AG09319 (cell line): Measurements from ENCODE around the gene GSAP.

Experiments
- DNase-seq: peaks from one replicate; pipeline ENCODE4 v3.0.0-alpha.2; 2010; ENCODE audit warnings: low read depth; ENCODE audit errors: extremely low read depth
- CTCF ChIP-seq: IDR thresholded peaks from 2 replicates; pipeline ENCODE4 v1.5.1; 2011; ENCODE audit warnings: low read depth, mild to moderate bottlenecking, inconsistent platforms, low read length, moderate library complexity

The GSAP gene

GRCh38 chr7:77306231-77307067 lies 109.7 kb downstream of the GSAP start:
- no peak for TF ChIP-seq CTCF
- DNase-seq = no peak

GRCh38 chr7:77295549-77295948 lies 120.6 kb downstream of the GSAP start:
- TF ChIP-seq CTCF = no peak
- DNase-seq = no peak

- TF ChIP-seq CTCF = no peak
- DNase-seq = no peak
Measured at GRCh38 chr7:77293046-77293445, 123.1 kb downstream of the GSAP start.

GRCh38 chr7:77290425-77290824 lies 125.7 kb downstream of the GSAP start:
- no peak for TF ChIP-seq CTCF
- no peak for DNase-seq

GRCh38 chr7:77289387-77289786 lies 126.8 kb downstream of the GSAP start:
- DNase-seq = no peak
- no peak for TF ChIP-seq CTCF

- no peak for DNase-seq
- TF ChIP-seq CTCF = no peak
Measured at GRCh38 chr7:77288676-77289320, 127.4 kb downstream of the GSAP start.

- DNase-seq = no peak
- TF ChIP-seq CTCF = no peak
Measured at GRCh38 chr7:77284616-77285015, 131.5 kb downstream of the GSAP start.
